ENCODE measurements around the gene TCOF1.

TCOF1 gene

GRCh38 chr5:150394131-150394530 is 36.6 kb downstream of the TCOF1 start:
- TF ChIP-seq CTCF (IDR thresholded peaks at IDR 0.05; ENCODE audit: low read depth, low read length, missing control alignments), result no peak
- no peak overlapping the region for H3K4me3 ChIP-seq (ENCODE audit: low read depth, low read length)

GRCh38 chr5:150394912-150395687 is 37.6 kb downstream of the TCOF1 start:
- no peak overlapping the region for H3K4me3 ChIP-seq (ENCODE audit: low read depth, low read length)
- TF ChIP-seq CTCF (IDR thresholded peaks at IDR 0.05; ENCODE audit: low read depth, low read length, missing control alignments), result no peak
- DNase-seq (ENCODE audit: low read depth), result no peak

More at GRCh38 chr5:150394131-150394530, 36.6 kb downstream of the TCOF1 start:
- DNase-seq (ENCODE audit: low read depth), result no peak

GRCh38 chr5:150395688-150395975 is 38.1 kb downstream of the TCOF1 start:
- TF ChIP-seq CTCF (IDR thresholded peaks at IDR 0.05; ENCODE audit: low read depth, low read length, missing control alignments), result no peak
- no peak overlapping the region for H3K4me3 ChIP-seq (ENCODE audit: low read depth, low read length)
- no peak for DNase-seq (ENCODE audit: low read depth)

GRCh38 chr5:150396267-150396666 is 38.8 kb downstream of the TCOF1 start:
- H3K4me3 ChIP-seq (ENCODE audit: low read depth, low read length), result no peak overlapping the region
- no peak for DNase-seq (ENCODE audit: low read depth)
- no peak for TF ChIP-seq CTCF (IDR thresholded peaks at IDR 0.05; ENCODE audit: low read depth, low read length, missing control alignments)

- no peak for TF ChIP-seq CTCF (IDR thresholded peaks at IDR 0.05; ENCODE audit: low read depth, low read length, missing control alignments)
- no peak overlapping the region for H3K4me3 ChIP-seq (ENCODE audit: low read depth, low read length)
- DNase-seq (ENCODE audit: low read depth), result no peak
Measured at GRCh38 chr5:150397146-150397781, 39.8 kb downstream of the TCOF1 start.

- H3K4me3 ChIP-seq (ENCODE audit: low read depth, low read length), result no peak overlapping the region
- DNase-seq (ENCODE audit: low read depth), result no peak
- TF ChIP-seq CTCF (IDR thresholded peaks at IDR 0.05; ENCODE audit: low read depth, low read length, missing control alignments), result peak; percentile 20
Measured at GRCh38 chr5:150397782-150398721, 40.6 kb downstream of the TCOF1 start.
